ENCODE results near the gene ELOVL1. TPM values are rescaled to one million over a fixed set of nuclear protein-coding genes. Genes with fewer than 3 reads are reported as not detected.

The ELOVL1 gene
- total RNA-seq, 2 donors from 2014 or later: 58.2 to 64.6 TPM

GRCh38 chr1:43315481-43315880 is 52.3 kb downstream of the ELOVL1 start:
- intact Hi-C loops (cut with DNase I): no loop called here
- peak; percentile 5 for DNase-seq (ENCODE audit: low spot score)

DNA sequence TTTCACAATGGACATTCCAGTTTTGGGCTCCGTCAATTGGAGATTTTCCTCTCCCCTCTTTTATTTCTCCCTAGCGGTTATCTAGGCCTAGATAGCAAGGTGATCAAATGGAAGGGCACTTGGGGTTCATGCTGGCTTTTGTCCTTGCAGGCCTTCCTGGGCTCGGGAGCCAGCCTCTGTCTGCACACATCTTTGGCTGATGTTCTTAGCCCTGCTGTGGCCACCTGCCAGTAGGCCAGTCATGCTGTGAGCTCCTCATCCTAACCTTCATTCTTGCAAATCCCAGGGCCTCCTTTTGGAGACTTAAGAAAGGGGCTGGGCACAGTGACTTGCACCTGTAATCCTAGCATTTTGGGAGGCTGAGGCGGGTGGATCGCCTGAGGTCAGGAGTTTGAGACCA is 53.6 kb downstream of the ELOVL1 start:
- intact Hi-C loops (cut with DNase I): no loop called here
- DNase-seq (ENCODE audit: low spot score): peak; percentile 29

DNA sequence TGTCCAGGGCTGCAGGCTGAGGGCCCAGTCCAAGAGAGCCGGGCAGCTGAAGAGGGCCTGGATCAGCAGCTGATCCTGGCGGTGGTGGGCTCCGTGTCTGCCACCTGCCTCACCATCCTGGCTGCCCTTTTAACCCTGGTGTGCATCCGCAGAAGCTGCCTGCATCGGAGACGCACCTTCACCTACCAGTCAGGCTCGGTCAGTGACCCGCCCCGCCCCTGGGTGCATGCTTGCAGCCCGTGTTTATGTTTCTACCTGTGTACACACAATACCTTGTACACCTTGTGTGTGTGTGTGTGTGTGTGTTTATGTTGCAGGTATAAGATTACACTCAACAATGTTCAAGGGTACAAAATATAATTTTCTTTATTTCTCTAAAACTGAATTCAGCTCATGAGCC is 54.0 kb downstream of the ELOVL1 start:
- peak; percentile 46 for DNase-seq (ENCODE audit: low spot score)
- intact Hi-C loops (cut with DNase I): no loop called here

Small RNA genes within 50 kb of the gene (microRNA-seq; reads per million reads assigned to microRNA genes)
- 0.52 to 1.9 reads per million in 2 donors for gene MIR6734 (ENCODE audit: borderline microRNAs expressed in 2 of 2)

Other genes starting within 250 kb of the ELOVL1 start
- gene EBNA1BP2, start 195.7 kb downstream of the ELOVL1 start, total RNA-seq: 10 to 100 TPM; 27.3 to 42.4 TPM
- gene CFAP57, start 195.7 kb downstream of the ELOVL1 start, total RNA-seq: under 1 TPM in 1 of 2 donors, not detected in 1; 0.09 TPM
- under 1 TPM in 1 of 2 donors, not detected in 1; 0.29 TPM for gene TMEM125, start 98.0 kb downstream of the ELOVL1 start, total RNA-seq
- gene C1orf210, start 82.4 kb downstream of the ELOVL1 start, total RNA-seq: not detected
- gene TIE1, start 67.0 kb downstream of the ELOVL1 start, total RNA-seq: 10 to 100 TPM; 32.5 to 46.6 TPM
- under 1 TPM in 1 of 2 donors, not detected in 1; 0.90 TPM for gene MPL, start 30.2 kb downstream of the ELOVL1 start, total RNA-seq
- gene CDC20, start 9.0 kb downstream of the ELOVL1 start, total RNA-seq: 1 to 10 TPM in 1 of 2 donors, under 1 TPM in 1; 0.95 to 1.0 TPM
- gene MED8, start 21.8 kb upstream of the ELOVL1 start, total RNA-seq: 10 to 100 TPM; 27.0 to 30.5 TPM
- 10 to 100 TPM; 43.3 to 45.8 TPM for gene SZT2, start 21.9 kb upstream of the ELOVL1 start, total RNA-seq
- 10 to 100 TPM; 27.6 to 28.8 TPM for gene HYI, start 85.9 kb upstream of the ELOVL1 start, total RNA-seq
- gene PTPRF, start 162.9 kb upstream of the ELOVL1 start, total RNA-seq: 10 to 100 TPM; 59.0 to 68.3 TPM

Measured in posterior vena cava (tissue), 2 donors.